T-cell (primary cell): Measurements from ENCODE around the gene TTC7B. TPM values are rescaled to one million over a fixed set of nuclear protein-coding genes. Genes with fewer than 3 reads are reported as not detected.

Experiments
- ATAC-seq, 4 experiments: fragments of 200-7000 bp in 3 of 4; fragments of 150-1000 bp in 1 of 4; cut with Tn5 transposase; replicated peaks in 1 of 4; 1 replicate in 3 of 4; 2 replicates in 1 of 4; pipeline ENCODE4 v1.10.0; 2021; ENCODE audit warnings: moderate library complexity in 3 of 4, mild to moderate bottlenecking in 2 of 4, moderate number of reproducible peaks in 1 of 4
- CTCF ChIA-PET, 2 donors: fragments of 300-600 bp; sonication (Branson Sonifier 250); formaldehyde crosslinking; loops; one replicate each; lab custom pipeline; 2022; ENCODE audit warnings: antibody characterized with exemption in 2 of 2; lab: Charles Lee
- POLR2A ChIA-PET, 2 donors: fragments of 300-600 bp; sonication (Branson Sonifier 250); formaldehyde crosslinking; loops; one replicate each; lab custom pipeline; 2022; ENCODE audit warnings: antibody characterized with exemption in 2 of 2; lab: Charles Lee
- DNase-seq, 35 experiments: peaks; one replicate each; pipeline versions ENCODE4 v3.0.0 to v3.0.0-alpha.2; 2013 to 2023
- H3K27ac ChIP-seq: one replicate; pipeline ENCODE4 v1.5.1; 2013; ENCODE audit warnings: low read length
- H3K27me3 ChIP-seq, 2 experiments: replicated peaks in 1 of 2; 1 replicate in 1 of 2; 2 replicates in 1 of 2; pipeline versions ENCODE4 v1.6.1 to v1.7.0; 2013; ENCODE audit warnings: low read length in 1 of 2, mixed read lengths in 1 of 2; ENCODE audit not compliant: control insufficient read depth in 2 of 2, insufficient read depth in 2 of 2; ENCODE audit errors: extremely low read depth in 1 of 2
- H3K36me3 ChIP-seq, 2 donors: 1 replicate in 1 of 2; 2 replicates in 1 of 2; pipeline versions ENCODE4 v1.6.1 to v1.7.0; 2013; ENCODE audit warnings: low read length in 1 of 2; ENCODE audit not compliant: control insufficient read depth in 2 of 2, insufficient read depth in 1 of 2; ENCODE audit errors: extremely low read depth in 1 of 2
- H3K4me1 ChIP-seq, 2 experiments: 1 replicate in 1 of 2; 2 replicates in 1 of 2; pipeline versions ENCODE4 v1.6.1 to v1.7.0; 2013; ENCODE audit warnings: low read length in 2 of 2, mixed read lengths in 1 of 2; ENCODE audit not compliant: insufficient read depth in 2 of 2, control insufficient read depth in 1 of 2; ENCODE audit errors: extremely low read depth in 1 of 2
- H3K4me3 ChIP-seq, 2 donors: 1 replicate in 1 of 2; 2 replicates in 1 of 2; pipeline versions ENCODE4 v1.5.1 to v1.7.0; 2013; ENCODE audit warnings: mild to moderate bottlenecking in 2 of 2, low read length in 1 of 2, moderate library complexity in 1 of 2; ENCODE audit not compliant: control insufficient read depth in 1 of 2; ENCODE audit errors: extremely low read depth in 1 of 2
- H3K9me3 ChIP-seq: 2 replicates; pipeline ENCODE4 v1.7.0; 2013
- H3K27ac Mint-ChIP-seq, 2 donors: one replicate each; pipeline ENCODE4 v1.8.0; 2020 to 2021; ENCODE audit warnings: mild to moderate bottlenecking in 2 of 2, mixed read lengths in 2 of 2
- H3K27me3 Mint-ChIP-seq, 2 donors: one replicate each; pipeline ENCODE4 v1.8.0; 2021 to 2022; ENCODE audit warnings: mixed read lengths in 2 of 2
- H3K36me3 Mint-ChIP-seq: one replicate; pipeline ENCODE4 v1.8.0; 2021; ENCODE audit warnings: mixed read lengths
- H3K4me1 Mint-ChIP-seq, 3 donors: one replicate each; pipeline ENCODE4 v1.8.0; 2020 to 2022; ENCODE audit warnings: mixed read lengths in 3 of 3, mild to moderate bottlenecking in 1 of 3
- H3K4me3 Mint-ChIP-seq, 3 donors: one replicate each; pipeline ENCODE4 v1.8.0; 2020 to 2022; ENCODE audit warnings: mild to moderate bottlenecking in 3 of 3, mixed read lengths in 3 of 3, moderate library complexity in 3 of 3
- H3K9me3 Mint-ChIP-seq, 3 donors: one replicate each; pipeline ENCODE4 v1.8.0; 2020 to 2022; ENCODE audit warnings: mixed read lengths in 3 of 3
- WGBS: methylation state at CpG from one replicate; pipeline ENCODE4 v1.1.5; 2013; ENCODE audit warnings: missing lambda C conversion rate; ENCODE audit not compliant: insufficient coverage; 5-methylcytosine and 5-hydroxymethylcytosine counted together
- total RNA-seq, 35 experiments: library from RNA in 6 of 35; stranded (reverse) in 6 of 35; fragments of 120-200 nt in 1 of 35; gene quantifications; one replicate each; pipeline versions ENCODE4 v1.2.1 to v1.2.4 and lab custom pipeline; 2013 to 2026

Gene TTC7B
- total RNA-seq, 5 donors from 2014 or later (not counting 1 experiment from before 2014, with no cell fraction given), result 1.5 to 2.6 (median 1.7) TPM

DNA sequence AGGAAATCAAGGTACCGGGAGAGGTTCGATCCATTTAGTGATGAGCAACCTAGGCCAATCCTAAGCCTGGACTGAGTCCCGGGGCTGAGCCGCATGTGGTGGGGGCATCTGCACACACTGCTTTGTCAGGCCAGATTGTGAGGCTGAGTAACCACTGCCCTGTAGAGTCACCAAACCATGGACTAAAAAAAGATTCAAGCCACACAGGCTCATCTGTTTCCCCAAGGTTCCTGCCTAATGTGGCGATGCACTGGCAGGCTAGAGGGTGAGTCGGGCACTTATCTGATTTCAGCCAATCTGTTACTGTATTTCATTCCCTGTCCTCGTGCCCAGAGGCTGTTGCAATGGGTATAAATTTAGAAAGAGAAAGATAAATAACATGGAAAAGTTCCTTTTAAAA is 140.8 kb downstream of the TTC7B start:
- no peak for ATAC-seq
- WGBS, result 82% methylated on average over 6 of the region's 7 CpGs
- no peak overlapping the region for H3K27ac Mint-ChIP-seq

DNA sequence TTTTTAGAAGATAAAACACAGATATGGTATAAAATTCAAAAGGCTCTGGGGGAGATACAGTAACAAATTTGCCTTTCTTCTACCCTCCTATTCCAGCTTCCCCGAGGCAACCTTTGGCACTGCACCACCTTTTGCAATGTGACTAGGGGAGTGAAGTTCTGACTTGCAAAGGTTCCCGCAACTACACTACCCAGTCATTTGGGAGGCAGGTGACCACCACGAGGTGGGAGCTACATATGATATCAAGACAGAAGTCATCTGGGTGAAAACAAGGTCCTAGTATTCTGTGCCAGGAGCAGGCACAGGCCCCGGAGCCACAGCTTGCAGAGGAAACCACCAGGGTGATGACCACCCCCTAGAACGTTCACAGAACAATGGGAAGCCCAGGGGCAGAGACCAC is 141.5 kb downstream of the TTC7B start:
- 82% methylated on average over 3 of the region's 5 CpGs for WGBS
- ChIA-PET CTCF (no interaction called here), POLR2A (no interaction called here)
- Histone ChIP-seq H3K4me3 (no peak overlapping the region), H3K4me1 (peaks cover 8 to 12% of the 10 kb centered on the region in 2 experiments), H3K27me3 (no peaks in the 10 kb centered on the region), H3K36me3 (no peaks in the 10 kb centered on the region), H3K27ac (no peak overlapping the region), H3K9me3 (no peaks in the 10 kb centered on the region)
- Mint-ChIP-seq H3K36me3 (peaks cover 4% of the 10 kb centered on the region), H3K4me1 (peaks cover 28 to 53% (median 45%) of the 10 kb centered on the region in 3 donors), H3K9me3 (peaks cover 0 to 4% (median 3%) of the 10 kb centered on the region in 3 donors), H3K27me3 (no peaks in the 10 kb centered on the region), H3K27ac (no peak overlapping the region), H3K4me3 (no peak overlapping the region)
- no peak for DNase-seq
- no peak for ATAC-seq

More for the DNA sequence above, 140.8 kb downstream of the TTC7B start:
- Histone ChIP-seq H3K4me1 (peaks cover 8 to 12% of the 10 kb centered on the region in 2 experiments), H3K36me3 (no peaks in the 10 kb centered on the region), H3K27me3 (no peaks in the 10 kb centered on the region), H3K27ac (no peak overlapping the region), H3K4me3 (no peak overlapping the region), H3K9me3 (no peaks in the 10 kb centered on the region)
- Mint-ChIP-seq H3K4me1 (peaks cover 28 to 53% (median 45%) of the 10 kb centered on the region in 3 donors), H3K36me3 (no peaks in the 10 kb centered on the region), H3K9me3 (no peaks in the 10 kb centered on the region), H3K27me3 (no peaks in the 10 kb centered on the region), H3K4me3 (no peak overlapping the region)
- no peak for DNase-seq
- POLR2A ChIA-PET, result no interaction called here
- CTCF ChIA-PET, result no interaction called here

DNA sequence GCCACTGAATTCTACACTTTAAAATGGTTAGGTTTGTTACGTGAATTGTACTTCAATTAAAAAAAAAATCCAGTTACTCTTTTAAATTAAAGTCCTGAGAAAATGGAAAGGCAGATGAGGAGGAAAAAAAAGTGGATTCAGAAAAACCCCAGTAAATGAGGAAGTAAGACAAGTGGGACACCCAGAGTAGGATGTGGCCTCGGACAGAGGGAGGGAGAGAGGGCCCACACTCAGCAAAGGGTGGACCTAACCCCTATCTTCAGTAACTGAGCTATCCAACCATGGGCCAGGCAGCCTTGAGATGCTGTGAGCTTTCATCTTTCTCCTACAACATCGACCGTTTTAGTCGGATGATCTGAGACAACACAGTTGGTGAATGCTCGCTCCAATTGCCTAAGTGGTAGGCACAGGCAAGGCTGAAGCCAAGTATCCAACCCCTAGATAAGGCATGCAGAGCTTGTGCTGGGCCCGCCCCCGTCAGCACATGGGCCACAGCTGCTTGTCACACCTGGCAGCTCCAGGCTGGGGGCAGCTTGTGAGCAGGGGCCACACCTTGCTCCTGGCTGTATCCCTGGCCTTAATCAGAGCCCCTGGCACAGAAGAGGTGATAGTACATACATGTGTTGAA is 142.1 kb downstream of the TTC7B start:
- H3K4me1 ChIP-seq, result peaks cover 6 to 12% of the 10 kb centered on the region in 2 experiments
- Mint-ChIP-seq H3K36me3 (peaks cover 5% of the 10 kb centered on the region), H3K4me3 (no peak overlapping the region), H3K27me3 (no peaks in the 10 kb centered on the region), H3K9me3 (peaks cover 0 to 6% (median 6%) of the 10 kb centered on the region in 3 donors), H3K27ac (no peak overlapping the region), H3K4me1 (peaks cover 23 to 50% (median 42%) of the 10 kb centered on the region in 3 donors)
- CTCF ChIA-PET, result no interaction called here
- no peak overlapping the region for H3K27ac ChIP-seq
- H3K27me3 ChIP-seq, result no peaks in the 10 kb centered on the region
- peaks cover 2% of the 10 kb centered on the region for H3K9me3 ChIP-seq
- WGBS, result 87% methylated on average over 6 of the region's 8 CpGs
- DNase-seq (no peak), ATAC-seq (no peak)
- H3K36me3 ChIP-seq, result no peaks in the 10 kb centered on the region
- POLR2A ChIA-PET, result no interaction called here
- H3K4me3 ChIP-seq, result no peak overlapping the region

DNA sequence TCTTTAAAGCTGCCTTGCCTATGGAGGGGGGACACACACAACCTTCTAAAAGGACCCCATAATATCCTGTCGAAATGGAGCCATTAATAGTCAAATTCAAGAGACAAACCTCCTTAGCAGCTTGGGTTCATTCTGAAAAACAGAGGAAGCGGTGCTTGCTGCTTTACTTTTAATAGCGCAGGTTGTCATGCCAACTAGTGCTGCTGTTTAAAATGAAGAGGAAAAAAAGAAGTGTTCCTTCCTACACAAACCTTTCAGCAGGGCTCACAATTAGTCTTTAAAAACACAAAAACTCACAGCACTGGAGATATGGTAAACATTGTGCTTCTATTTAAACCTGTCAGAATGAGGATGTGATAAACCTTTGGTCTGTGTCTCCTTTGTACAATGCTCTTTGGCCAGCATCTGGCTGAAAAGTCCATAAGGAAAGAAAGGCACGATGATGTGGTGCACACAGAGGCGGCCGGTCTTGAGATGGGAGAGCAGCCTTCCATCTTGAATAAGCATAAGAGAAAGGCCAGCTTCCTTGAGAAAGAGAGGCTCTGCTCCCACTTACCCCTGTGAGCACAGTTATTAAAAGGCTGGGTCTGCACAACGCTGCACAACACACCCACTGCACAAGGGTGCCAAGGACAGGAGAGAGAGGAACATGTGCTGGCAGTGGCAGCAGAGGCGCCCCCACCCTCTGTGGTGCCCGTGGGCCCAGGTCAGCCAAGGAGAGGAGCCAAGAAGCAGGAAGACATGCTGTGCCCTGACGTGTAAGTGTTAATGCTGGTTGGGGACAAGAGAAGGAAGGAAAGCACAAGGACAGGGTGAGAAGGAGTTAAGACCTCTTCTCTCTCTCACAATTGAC is 144.6 kb downstream of the TTC7B start:
- Mint-ChIP-seq H3K4me1 (peaks cover 0 to 24% (median 19%) of the 10 kb centered on the region in 3 donors), H3K4me3 (no peak overlapping the region), H3K36me3 (peaks cover 8% of the 10 kb centered on the region), H3K9me3 (peaks cover 0 to 14% (median 11%) of the 10 kb centered on the region in 3 donors), H3K27me3 (no peaks in the 10 kb centered on the region), H3K27ac (peak overlapping the region in 1 of 2 donors; percentile 56)
- ChIA-PET POLR2A (no interaction called here), CTCF (no interaction called here)
- Histone ChIP-seq H3K4me3 (no peak overlapping the region), H3K36me3 (no peaks in the 10 kb centered on the region), H3K27me3 (no peaks in the 10 kb centered on the region), H3K9me3 (peaks cover 2% of the 10 kb centered on the region), H3K27ac (no peak overlapping the region), H3K4me1 (peaks cover 0 to 3% of the 10 kb centered on the region in 2 experiments)
- no peak for ATAC-seq
- no peak for DNase-seq
- WGBS, result 58% methylated on average over 2 of the region's 10 CpGs

DNA sequence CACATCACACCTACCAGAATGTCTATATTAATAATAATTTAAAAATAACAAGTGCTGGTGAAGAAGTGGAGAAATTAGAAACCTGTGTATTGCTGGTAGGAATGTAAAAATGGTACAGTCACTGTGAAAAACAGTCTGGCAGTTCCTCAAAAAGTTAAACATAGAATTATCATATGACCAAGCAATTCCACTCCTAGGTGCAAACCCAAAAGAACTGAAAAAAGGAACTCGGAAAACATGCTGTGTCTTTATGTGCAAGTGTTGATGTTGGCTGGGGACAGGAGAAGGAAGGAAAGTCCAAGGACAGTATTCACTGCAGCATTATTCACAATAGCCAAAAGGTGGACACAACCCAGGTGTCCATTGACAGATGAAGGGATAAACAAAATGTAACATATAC is 146.5 kb downstream of the TTC7B start:
- Histone ChIP-seq H3K9me3 (peaks cover 2% of the 10 kb centered on the region), H3K27me3 (no peaks in the 10 kb centered on the region), H3K4me3 (no peak overlapping the region), H3K36me3 (no peaks in the 10 kb centered on the region), H3K4me1 (peaks cover 0 to 3% of the 10 kb centered on the region in 2 experiments), H3K27ac (no peak overlapping the region)
- H3K27me3 Mint-ChIP-seq, result no peaks in the 10 kb centered on the region
- no peak overlapping the region for H3K27ac Mint-ChIP-seq
- ATAC-seq, result no peak
- ChIA-PET POLR2A (no interaction called here), CTCF (no interaction called here)
- H3K4me1 Mint-ChIP-seq, result peaks cover 0 to 15% (median 13%) of the 10 kb centered on the region in 3 donors
- no peak for DNase-seq
- no peak overlapping the region for H3K4me3 Mint-ChIP-seq
- H3K9me3 Mint-ChIP-seq, result peaks cover 0 to 14% (median 11%) of the 10 kb centered on the region in 3 donors
- H3K36me3 Mint-ChIP-seq, result peaks cover 8% of the 10 kb centered on the region
- WGBS, result no CpG with 5 or more reads among the region's 1 CpG

DNA sequence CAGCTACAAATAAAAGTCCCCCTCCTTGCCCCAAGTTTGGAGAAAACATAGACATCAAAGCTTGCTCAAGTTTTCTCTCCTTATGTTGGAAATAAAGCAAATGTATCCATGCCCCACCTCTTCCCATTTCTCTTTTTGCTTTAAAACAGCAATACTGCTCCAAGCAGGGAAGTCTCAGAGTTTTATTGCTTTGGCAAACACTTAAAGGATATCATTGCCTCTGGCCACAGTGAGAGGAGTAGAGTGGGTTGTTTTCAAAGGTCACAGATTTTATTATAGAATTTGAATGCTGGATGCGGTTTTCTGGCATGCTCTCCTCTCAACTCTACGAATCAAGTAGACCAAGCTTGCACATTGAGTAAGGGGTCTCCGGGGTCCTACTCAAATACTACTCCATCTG is 149.7 kb downstream of the TTC7B start:
- CTCF ChIA-PET, result no interaction called here
- no peak overlapping the region for H3K27ac Mint-ChIP-seq
- POLR2A ChIA-PET, result no interaction called here

More for the DNA sequence above, 149.7 kb downstream of the TTC7B start:
- DNase-seq (no peak), ATAC-seq (no peak)
- peaks cover 0 to 9% (median 5%) of the 10 kb centered on the region in 3 donors for H3K4me1 Mint-ChIP-seq
- H3K4me1 ChIP-seq, result peaks cover 0 to 3% of the 10 kb centered on the region in 2 experiments
- 56% methylated on average over 2 of the region's 3 CpGs for WGBS
- no peaks in the 10 kb centered on the region for H3K36me3 ChIP-seq
- H3K4me3 ChIP-seq, result no peak overlapping the region
- H3K27ac ChIP-seq, result no peak overlapping the region
- peaks cover 2% of the 10 kb centered on the region for H3K9me3 ChIP-seq
- peaks cover 0 to 14% (median 11%) of the 10 kb centered on the region in 3 donors for H3K9me3 Mint-ChIP-seq
- H3K27me3 ChIP-seq, result no peaks in the 10 kb centered on the region
- H3K36me3 Mint-ChIP-seq, result peaks cover 8% of the 10 kb centered on the region
- no peaks in the 10 kb centered on the region for H3K27me3 Mint-ChIP-seq
- H3K4me3 Mint-ChIP-seq, result no peak overlapping the region
